PC-9 (cell line): ENCODE results near the gene RHBDD3.

Source experiments
- EZH2 ChIP-seq: fragments of 200-600 bp; sonication (generic); IDR thresholded peaks from 2 replicates; pipeline ENCODE4 v1.8.0; 2017; ENCODE audit warnings: antibody characterized with exemption, low read depth
- TF ChIP-seq, protein P1 (sequence below): fragments of 200-600 bp; sonication (generic); conservative IDR thresholded peaks from 2 replicates; pipeline ENCODE4 v1.6.1; 2017; ENCODE audit warnings: mixed run types, antibody characterized with exemption, mild to moderate bottlenecking, moderate library complexity

DNA sequence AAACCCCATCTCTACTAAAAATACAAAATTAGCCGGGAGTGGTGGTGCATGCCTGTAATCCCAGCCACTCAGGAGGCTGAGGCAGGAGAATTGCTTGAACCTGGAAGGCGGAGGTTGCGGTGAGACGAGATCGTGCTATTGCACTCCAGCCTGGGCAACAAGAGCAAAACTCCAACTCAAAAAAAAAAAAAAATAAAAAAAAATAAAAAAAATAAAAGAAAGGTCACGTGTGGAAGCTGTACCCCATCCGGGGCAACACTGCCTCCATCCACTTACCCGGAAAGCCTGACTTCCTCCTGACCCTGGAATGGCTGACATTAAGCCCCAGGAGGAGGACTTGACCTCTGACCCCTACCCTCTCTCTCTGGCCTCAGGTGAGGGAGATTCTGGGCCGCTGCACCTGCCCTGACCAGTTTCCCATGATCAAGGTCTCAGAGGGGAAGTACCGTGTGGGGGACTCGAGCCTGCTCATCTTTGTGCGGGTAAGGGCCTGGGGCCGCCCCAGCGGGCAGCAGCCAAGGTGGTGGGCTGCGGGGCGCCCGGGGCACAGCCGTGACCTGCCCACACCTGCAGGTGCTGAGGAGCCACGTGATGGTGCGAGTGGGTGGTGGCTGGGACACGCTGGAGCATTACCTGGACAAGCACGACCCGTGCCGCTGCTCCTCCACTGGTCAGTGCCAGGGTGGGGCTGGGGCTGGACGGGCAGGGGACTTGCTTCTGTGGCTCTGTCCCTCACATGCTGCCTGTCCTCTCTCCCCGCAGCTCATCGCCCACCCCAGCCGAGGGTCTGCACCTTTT, 42.5 kb upstream of the RHBDD3 start:
- TF ChIP-seq, protein P1, sequence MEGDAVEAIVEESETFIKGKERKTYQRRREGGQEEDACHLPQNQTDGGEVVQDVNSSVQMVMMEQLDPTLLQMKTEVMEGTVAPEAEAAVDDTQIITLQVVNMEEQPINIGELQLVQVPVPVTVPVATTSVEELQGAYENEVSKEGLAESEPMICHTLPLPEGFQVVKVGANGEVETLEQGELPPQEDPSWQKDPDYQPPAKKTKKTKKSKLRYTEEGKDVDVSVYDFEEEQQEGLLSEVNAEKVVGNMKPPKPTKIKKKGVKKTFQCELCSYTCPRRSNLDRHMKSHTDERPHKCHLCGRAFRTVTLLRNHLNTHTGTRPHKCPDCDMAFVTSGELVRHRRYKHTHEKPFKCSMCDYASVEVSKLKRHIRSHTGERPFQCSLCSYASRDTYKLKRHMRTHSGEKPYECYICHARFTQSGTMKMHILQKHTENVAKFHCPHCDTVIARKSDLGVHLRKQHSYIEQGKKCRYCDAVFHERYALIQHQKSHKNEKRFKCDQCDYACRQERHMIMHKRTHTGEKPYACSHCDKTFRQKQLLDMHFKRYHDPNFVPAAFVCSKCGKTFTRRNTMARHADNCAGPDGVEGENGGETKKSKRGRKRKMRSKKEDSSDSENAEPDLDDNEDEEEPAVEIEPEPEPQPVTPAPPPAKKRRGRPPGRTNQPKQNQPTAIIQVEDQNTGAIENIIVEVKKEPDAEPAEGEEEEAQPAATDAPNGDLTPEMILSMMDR: no peak
- TF ChIP-seq EZH2: no peak
